Brain pericyte (primary cell): ENCODE measurements around the gene TMEM263.

Experiments used
- DNase-seq: peaks from one replicate; pipeline ENCODE4 v3.0.0-alpha.2; 2012; ENCODE audit warnings: low read depth, low spot score

Gene TMEM263

GRCh38 chr12:106947461-106947860 lies 8.2 kb upstream of the TMEM263 start:
- no peak for DNase-seq

GRCh38 chr12:106950591-106950990 lies 5.1 kb upstream of the TMEM263 start:
- DNase-seq, result no peak

GRCh38 chr12:106953352-106954250 lies 2.1 kb upstream of the TMEM263 start:
- no peak for DNase-seq

- DNase-seq, result no peak
These were observed 988 bp upstream of the TMEM263 start for GRCh38 chr12:106954462-106955376.

- peak; percentile 25 for DNase-seq
These were observed 406 bp downstream of the TMEM263 start for GRCh38 chr12:106956048-106956578.

- DNase-seq, result no peak
These were observed 1.9 kb downstream of the TMEM263 start for GRCh38 chr12:106957583-106957982.

GRCh38 chr12:106960443-106960842 lies 4.7 kb downstream of the TMEM263 start:
- no peak for DNase-seq

- no peak for DNase-seq
These were observed 6.6 kb downstream of the TMEM263 start for GRCh38 chr12:106962286-106962685.

- DNase-seq, result no peak
These were observed 8.8 kb downstream of the TMEM263 start for GRCh38 chr12:106964526-106964925.

- no peak for DNase-seq
These were observed 15.4 kb downstream of the TMEM263 start for GRCh38 chr12:106971065-106971464.

GRCh38 chr12:106973545-106973944 lies 17.8 kb downstream of the TMEM263 start:
- no peak for DNase-seq

GRCh38 chr12:106974511-106974910 lies 18.8 kb downstream of the TMEM263 start:
- no peak for DNase-seq

GRCh38 chr12:106975098-106975497 lies 19.4 kb downstream of the TMEM263 start:
- DNase-seq, result no peak

GRCh38 chr12:106975993-106976658 lies 20.4 kb downstream of the TMEM263 start:
- no peak for DNase-seq

GRCh38 chr12:106976668-106977067 lies 21.0 kb downstream of the TMEM263 start:
- no peak for DNase-seq

GRCh38 chr12:106978035-106978800 lies 22.5 kb downstream of the TMEM263 start:
- no peak for DNase-seq

GRCh38 chr12:106980944-106981343 lies 25.2 kb downstream of the TMEM263 start:
- no peak for DNase-seq

- no peak for DNase-seq
These were observed 26.1 kb downstream of the TMEM263 start for GRCh38 chr12:106981788-106982187.

GRCh38 chr12:106982229-106982628 lies 26.5 kb downstream of the TMEM263 start:
- no peak for DNase-seq

- DNase-seq, result no peak
These were observed 29.0 kb downstream of the TMEM263 start for GRCh38 chr12:106984588-106985137.

- no peak for DNase-seq
These were observed 29.8 kb downstream of the TMEM263 start for GRCh38 chr12:106985479-106985878.
